IMR-90 (cell line): Measurements from ENCODE around the gene DHFR. TPM values are rescaled to one million over a fixed set of nuclear protein-coding genes. Genes with fewer than 3 reads are reported as not detected.

Source experiments
- ATAC-seq: fragments of 200-7000 bp; cut with Tn5 transposase; 2 replicates; pipeline ENCODE4 v1.9.1; 2020; ENCODE audit warnings: low read depth, mild to moderate bottlenecking, moderate library complexity
- BruUV-seq: library from RNA; stranded (reverse); fragments of 400-500 nt; replicated peaks from 2 replicates; lab custom pipeline; 2021; lab: Mats Ljungman, UMichigan
- CTCF ChIA-PET: fragments of 300-600 bp; formaldehyde crosslinking; extraction: SDS; loops from one replicate; lab custom pipeline; 2021; ENCODE audit warnings: antibody characterized with exemption; lab: Yijun Ruan, JAX
- POLR2A ChIA-PET: fragments of 300-600 bp; sonication (Branson Sonifier 250); formaldehyde crosslinking; loops from one replicate; lab custom pipeline; 2022; ENCODE audit warnings: antibody characterized with exemption; ENCODE audit not compliant: unreplicated experiment; lab: Charles Lee
- DNase-seq: peaks from one replicate; pipeline ENCODE4 v3.0.0; 2013
- H2AFZ ChIP-seq: replicated peaks from 2 replicates; pipeline ENCODE3; 2013; ENCODE audit warnings: low read length, mild to moderate bottlenecking; ENCODE audit not compliant: poor library complexity
- H2AK5ac ChIP-seq: 2 replicates; pipeline ENCODE4 v1.6.1; 2013; ENCODE audit warnings: low read depth, low read length, inconsistent platforms
- H2AK9ac ChIP-seq: replicated peaks from 2 replicates; pipeline ENCODE3; 2013; ENCODE audit warnings: mild to moderate bottlenecking, low read depth, low read length, moderate library complexity; ENCODE audit not compliant: poor library complexity
- H2BK120ac ChIP-seq: 2 replicates; pipeline ENCODE4 v1.6.1; 2013; ENCODE audit warnings: low read depth, low read length, inconsistent platforms
- H2BK15ac ChIP-seq: 3 replicates; pipeline ENCODE4 v1.6.1; 2013; ENCODE audit warnings: low read depth, low read length, inconsistent platforms
- H2BK20ac ChIP-seq: 2 replicates; pipeline ENCODE4 v1.6.1; 2013; ENCODE audit warnings: low read depth, mild to moderate bottlenecking, inconsistent platforms, low read length, moderate library complexity
- H2BK5ac ChIP-seq: 2 replicates; pipeline ENCODE4 v1.6.1; 2013; ENCODE audit warnings: mild to moderate bottlenecking, low read depth, low read length, inconsistent platforms; ENCODE audit not compliant: poor library complexity, severe bottlenecking
- H3K14ac ChIP-seq: replicated peaks from 2 replicates; pipeline ENCODE4 v1.6.1; 2013; ENCODE audit warnings: low read depth, low read length, inconsistent platforms
- H3K18ac ChIP-seq: 2 replicates; pipeline ENCODE4 v1.6.1; 2013; ENCODE audit warnings: low read depth, low read length, control low read depth
- H3K23ac ChIP-seq: 2 replicates; pipeline ENCODE4 v1.6.1; 2013; ENCODE audit warnings: low read depth, low read length, inconsistent platforms
- H3K27ac ChIP-seq: 2 replicates; pipeline ENCODE4 v1.5.1; 2013; ENCODE audit warnings: mild to moderate bottlenecking, control low read depth, low read length; ENCODE audit not compliant: insufficient read depth
- H3K27me3 ChIP-seq: 2 replicates; pipeline ENCODE4 v1.6.1; 2013; ENCODE audit warnings: low read length; ENCODE audit not compliant: control insufficient read depth, insufficient read depth
- H3K36me3 ChIP-seq: 2 replicates; pipeline ENCODE4 v1.6.1; 2013; ENCODE audit warnings: low read length, mixed read lengths; ENCODE audit not compliant: control insufficient read depth, insufficient read depth
- H3K4ac ChIP-seq: 2 replicates; pipeline ENCODE4 v1.6.1; 2013; ENCODE audit warnings: low read depth, low read length, inconsistent platforms
- H3K4me1 ChIP-seq: 2 replicates; pipeline ENCODE4 v1.6.1; 2013; ENCODE audit warnings: low read length, mixed read lengths; ENCODE audit not compliant: control insufficient read depth, insufficient read depth
- H3K4me2 ChIP-seq: 2 replicates; pipeline ENCODE4 v1.6.1; 2013; ENCODE audit warnings: low read depth, mild to moderate bottlenecking, control low read depth, low read length, moderate library complexity
- H3K4me3 ChIP-seq: 2 replicates; pipeline ENCODE4 v1.5.1; 2013; ENCODE audit warnings: low read depth, mild to moderate bottlenecking, control low read depth, low read length, moderate library complexity; ENCODE audit not compliant: insufficient read depth
- H3K56ac ChIP-seq: 2 replicates; pipeline ENCODE4 v1.6.1; 2013; ENCODE audit warnings: low read length, inconsistent platforms; ENCODE audit not compliant: insufficient read depth; ENCODE audit errors: extremely low read depth
- H3K79me1 ChIP-seq, 2 experiments: 2 replicates each; pipeline ENCODE4 v1.6.1; 2013; ENCODE audit warnings: low read length in 2 of 2, inconsistent platforms in 1 of 2, low read depth in 1 of 2
- H3K9ac ChIP-seq: 2 replicates; pipeline ENCODE4 v1.6.1; 2013; ENCODE audit warnings: low read depth, low read length, control low read depth
- H3K9me1 ChIP-seq: 2 replicates; pipeline ENCODE4 v1.6.1; 2013; ENCODE audit warnings: low read length, inconsistent platforms; ENCODE audit not compliant: insufficient read depth
- H3K9me3 ChIP-seq: 2 replicates; pipeline ENCODE4 v1.6.1; 2013; ENCODE audit warnings: low read length; ENCODE audit not compliant: control insufficient read depth, insufficient read depth
- H4K20me1 ChIP-seq: 2 replicates; pipeline ENCODE4 v1.6.1; 2013; ENCODE audit warnings: low read length, inconsistent platforms; ENCODE audit not compliant: insufficient read depth
- H4K5ac ChIP-seq: 2 replicates; pipeline ENCODE4 v1.6.1; 2013; ENCODE audit warnings: mild to moderate bottlenecking, low read depth, low read length, control low read depth
- H4K8ac ChIP-seq, 2 experiments: 2 replicates each; pipeline ENCODE4 v1.6.1; 2013; ENCODE audit warnings: low read depth in 2 of 2, low read length in 2 of 2, control low read depth in 1 of 2, inconsistent platforms in 1 of 2
- H4K91ac ChIP-seq: 2 replicates; pipeline ENCODE4 v1.6.1; 2013; ENCODE audit warnings: low read depth, low read length, inconsistent platforms; ENCODE audit not compliant: insufficient read depth
- BHLHE40 ChIP-seq: fragments of 150-350 bp; IDR thresholded peaks from 2 replicates; pipeline ENCODE4 v1.6.1; 2016; ENCODE audit warnings: mild to moderate bottlenecking, low read depth, low read length
- CHD1 ChIP-seq: IDR thresholded peaks from 2 replicates; pipeline ENCODE4 v1.6.1; 2012; ENCODE audit warnings: low read depth, low read length, improper control_type of control experiment
- MAFK ChIP-seq: IDR thresholded peaks from 2 replicates; pipeline ENCODE4 v1.6.1; 2012; ENCODE audit warnings: low read depth, low read length, improper control_type of control experiment
- MAZ ChIP-seq: IDR thresholded peaks from 2 replicates; pipeline ENCODE4 v1.6.1; 2012; ENCODE audit warnings: low read depth, mild to moderate bottlenecking, low read length, improper control_type of control experiment, moderate library complexity, borderline replicate concordance
- NFE2L2 ChIP-seq: fragments of 150-350 bp; IDR thresholded peaks from 2 replicates; pipeline ENCODE4 v1.6.1; 2016; ENCODE audit warnings: low read depth, mild to moderate bottlenecking, low read length
- POLR2A ChIP-seq: IDR thresholded peaks from 2 replicates; pipeline ENCODE4 v1.6.1; 2012; ENCODE audit warnings: mild to moderate bottlenecking, low read depth, low read length
- RAD21 ChIP-seq: IDR thresholded peaks from 2 replicates; pipeline ENCODE4 v1.6.1; 2012; ENCODE audit warnings: low read length, improper control_type of control experiment
- SMC3 ChIP-seq: fragments of 150-350 bp; IDR thresholded peaks from 2 replicates; pipeline ENCODE4 v1.6.1; 2016; ENCODE audit warnings: low read depth, mild to moderate bottlenecking, antibody characterized with exemption, low read length, moderate library complexity
- WGBS, 2 experiments: methylation state at CpG; one replicate each; pipeline versions ENCODE4 v1.1.5 to v1.1.7; 2013; ENCODE audit warnings: missing lambda C conversion rate in 2 of 2; ENCODE audit not compliant: insufficient read length in 1 of 2; ENCODE audit errors: extremely low coverage in 2 of 2; 5-methylcytosine and 5-hydroxymethylcytosine counted together
- dilution Hi-C: fragments of 300-500 bp; cut with HindIII; formaldehyde crosslinking; loops from one replicate; pipeline ENCODE4 v1.14.3; 2018; ENCODE audit warnings: low sequenced_read_pairs; ENCODE audit not compliant: unreplicated experiment
- in situ Hi-C: fragments of 300-500 bp; cut with MboI; formaldehyde crosslinking; loops from 3 replicates; pipeline ENCODE4 v1.14.3; 2019; ENCODE audit warnings: low sequenced_read_pairs, inconsistent platforms, mixed read lengths
- intact Hi-C: fragments of 100-400 bp; cut with micrococcal nuclease; formaldehyde crosslinking; loops from 2 replicates; pipeline ENCODE4 v1.10.0; 2022
- polyA plus RNA-seq, 3 experiments: library from polyadenylated mRNA; depleted of rRNA; stranded (reverse); fragments of >200 nt; gene quantifications; 2 replicates each; pipeline ENCODE4 v1.2.3, GENCODE V29; 2012; ENCODE audit warnings: low replicate concordance in 1 of 3
- total RNA-seq: library from RNA; depleted of rRNA; stranded (reverse); fragments of >200 nt; gene quantifications from 2 replicates; pipeline ENCODE4 v1.2.3, GENCODE V29; 2012
- TF ChIP-seq, protein P1 (sequence below): conservative IDR thresholded peaks from 2 replicates; pipeline ENCODE4 v1.5.1; 2012; ENCODE audit warnings: mild to moderate bottlenecking, low read depth, low read length, improper control_type of control experiment
- TF ChIP-seq, protein P2 (sequence below): fragments of 150-350 bp; IDR thresholded peaks from 2 replicates; pipeline ENCODE4 v1.6.1; 2016; ENCODE audit warnings: low read depth, mild to moderate bottlenecking, low read length, moderate library complexity, borderline replicate concordance
- TF ChIP-seq, protein P3 (sequence below): fragments of 150-350 bp; IDR thresholded peaks from 2 replicates; pipeline ENCODE4 v1.6.1; 2017; ENCODE audit warnings: mild to moderate bottlenecking, antibody characterized with exemption, low read length, low read depth

The DHFR gene
- total and polyA plus RNA-seq, 2 of the 4 experiments (the other 2 are of a cell fraction): 20.6 to 29.4 TPM

DNA sequence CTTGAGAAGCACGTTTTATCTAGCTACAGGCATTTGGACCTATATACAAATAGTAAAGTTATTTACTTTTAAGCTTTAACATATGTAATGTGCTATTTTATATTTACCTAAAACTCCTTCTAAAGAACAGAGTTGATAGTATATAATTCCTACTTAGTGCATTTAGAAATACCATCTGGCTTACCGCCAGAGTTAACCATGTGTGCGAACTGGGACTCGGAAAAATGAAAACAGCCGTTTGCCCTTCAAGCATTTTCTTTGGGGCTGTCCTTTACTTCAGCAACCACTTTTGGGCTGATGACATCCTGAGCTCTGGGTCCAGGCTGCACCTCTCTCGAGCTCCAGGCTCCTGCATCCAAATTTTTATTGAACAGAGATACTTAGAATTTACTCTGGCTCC is 21.9 kb upstream of the DHFR start:
- DNase-seq: no peak
- 63% methylated on average over 4 of the region's 6 CpGs; no CpG with 5 or more reads in 1 of the 2 experiments for WGBS, 2 experiments
- Histone ChIP-seq H3K36me3 (peaks cover 16% of the 10 kb centered on the region), H3K27me3 (no peaks in the 10 kb centered on the region), H4K91ac (no peak overlapping the region), H3K18ac (no peak overlapping the region), H2BK5ac (no peak overlapping the region), H3K56ac (no peak overlapping the region), H3K4me1 (peaks cover 2% of the 10 kb centered on the region; the same call in 1 of the 2 replicates), H3K9me1 (no peaks in the 10 kb centered on the region), H3K27ac (no peak overlapping the region), H3K4ac (no peak overlapping the region), H3K14ac (no peak overlapping the region), H3K9ac (no peak overlapping the region), H3K9me3 (no peaks in the 10 kb centered on the region), H3K4me3 (no peak overlapping the region), H3K79me1 (no peaks in the 10 kb centered on the region), H2BK15ac (no peak overlapping the region), H2BK120ac (no peak overlapping the region), H2AFZ (no peak overlapping the region), H4K5ac (no peak overlapping the region), H4K8ac (no peak overlapping the region), H2AK5ac (no peak overlapping the region), H3K23ac (no peak overlapping the region), H2BK20ac (no peak overlapping the region), H2AK9ac (no peak overlapping the region), H4K20me1 (no peaks in the 10 kb centered on the region), H3K4me2 (no peak overlapping the region)
- no peak for ATAC-seq
- no TSS peak for BruUV-seq
- TF ChIP-seq, protein P1, sequence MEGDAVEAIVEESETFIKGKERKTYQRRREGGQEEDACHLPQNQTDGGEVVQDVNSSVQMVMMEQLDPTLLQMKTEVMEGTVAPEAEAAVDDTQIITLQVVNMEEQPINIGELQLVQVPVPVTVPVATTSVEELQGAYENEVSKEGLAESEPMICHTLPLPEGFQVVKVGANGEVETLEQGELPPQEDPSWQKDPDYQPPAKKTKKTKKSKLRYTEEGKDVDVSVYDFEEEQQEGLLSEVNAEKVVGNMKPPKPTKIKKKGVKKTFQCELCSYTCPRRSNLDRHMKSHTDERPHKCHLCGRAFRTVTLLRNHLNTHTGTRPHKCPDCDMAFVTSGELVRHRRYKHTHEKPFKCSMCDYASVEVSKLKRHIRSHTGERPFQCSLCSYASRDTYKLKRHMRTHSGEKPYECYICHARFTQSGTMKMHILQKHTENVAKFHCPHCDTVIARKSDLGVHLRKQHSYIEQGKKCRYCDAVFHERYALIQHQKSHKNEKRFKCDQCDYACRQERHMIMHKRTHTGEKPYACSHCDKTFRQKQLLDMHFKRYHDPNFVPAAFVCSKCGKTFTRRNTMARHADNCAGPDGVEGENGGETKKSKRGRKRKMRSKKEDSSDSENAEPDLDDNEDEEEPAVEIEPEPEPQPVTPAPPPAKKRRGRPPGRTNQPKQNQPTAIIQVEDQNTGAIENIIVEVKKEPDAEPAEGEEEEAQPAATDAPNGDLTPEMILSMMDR: no peak
- TF ChIP-seq CHD1: no peak
- no peak for TF ChIP-seq BHLHE40
- no peak for TF ChIP-seq MAFK
- no peak for TF ChIP-seq POLR2A
- TF ChIP-seq, protein P2, sequence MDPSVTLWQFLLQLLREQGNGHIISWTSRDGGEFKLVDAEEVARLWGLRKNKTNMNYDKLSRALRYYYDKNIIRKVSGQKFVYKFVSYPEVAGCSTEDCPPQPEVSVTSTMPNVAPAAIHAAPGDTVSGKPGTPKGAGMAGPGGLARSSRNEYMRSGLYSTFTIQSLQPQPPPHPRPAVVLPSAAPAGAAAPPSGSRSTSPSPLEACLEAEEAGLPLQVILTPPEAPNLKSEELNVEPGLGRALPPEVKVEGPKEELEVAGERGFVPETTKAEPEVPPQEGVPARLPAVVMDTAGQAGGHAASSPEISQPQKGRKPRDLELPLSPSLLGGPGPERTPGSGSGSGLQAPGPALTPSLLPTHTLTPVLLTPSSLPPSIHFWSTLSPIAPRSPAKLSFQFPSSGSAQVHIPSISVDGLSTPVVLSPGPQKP: no peak
- TF ChIP-seq NFE2L2: no peak
- no peak for TF ChIP-seq SMC3
- TF ChIP-seq, protein P3, sequence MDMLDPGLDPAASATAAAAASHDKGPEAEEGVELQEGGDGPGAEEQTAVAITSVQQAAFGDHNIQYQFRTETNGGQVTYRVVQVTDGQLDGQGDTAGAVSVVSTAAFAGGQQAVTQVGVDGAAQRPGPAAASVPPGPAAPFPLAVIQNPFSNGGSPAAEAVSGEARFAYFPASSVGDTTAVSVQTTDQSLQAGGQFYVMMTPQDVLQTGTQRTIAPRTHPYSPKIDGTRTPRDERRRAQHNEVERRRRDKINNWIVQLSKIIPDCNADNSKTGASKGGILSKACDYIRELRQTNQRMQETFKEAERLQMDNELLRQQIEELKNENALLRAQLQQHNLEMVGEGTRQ: no peak
- TF ChIP-seq MAZ: no peak
- no peak for TF ChIP-seq RAD21
- in situ Hi-C loops (loop anchor here (10.0 kb wide), 1 partner anchor 582 kb away; no protein-coding TSS in a partner anchor), intact Hi-C loops (no loop called here), dilution Hi-C loops (no loop called here)
- CTCF ChIA-PET: no interaction called here
- POLR2A ChIA-PET: no interaction called here
